GM12874 (cell line): ENCODE data around the gene IGFLR1.

Source experiments
- TF ChIP-seq, protein P1 (sequence below): IDR thresholded peaks from 2 replicates; pipeline ENCODE4 v1.5.1; 2011; ENCODE audit warnings: low read depth, mild to moderate bottlenecking, control low read depth, low read length, moderate library complexity; ENCODE audit not compliant: insufficient read depth

The IGFLR1 gene

DNA sequence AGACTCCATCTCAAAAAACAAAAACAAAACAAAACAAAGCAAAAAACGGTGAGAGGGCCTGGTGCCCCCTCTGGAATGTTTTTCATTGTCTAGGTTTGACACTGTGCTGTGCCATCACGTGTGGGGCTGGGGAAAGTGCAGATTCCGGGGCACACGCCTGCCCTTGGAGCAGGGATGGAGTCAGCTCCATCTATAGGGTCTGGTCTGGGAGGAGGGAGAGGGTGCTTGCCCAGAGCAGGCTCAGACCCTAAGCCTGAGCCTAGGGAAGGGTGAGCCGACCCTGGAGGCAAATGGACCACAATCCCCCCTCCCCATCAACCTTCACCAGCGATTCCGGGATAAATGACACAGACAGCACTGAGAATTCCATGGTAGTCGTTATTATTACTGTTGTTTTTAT is 48.8 kb downstream of the IGFLR1 start:
- TF ChIP-seq, protein P1, sequence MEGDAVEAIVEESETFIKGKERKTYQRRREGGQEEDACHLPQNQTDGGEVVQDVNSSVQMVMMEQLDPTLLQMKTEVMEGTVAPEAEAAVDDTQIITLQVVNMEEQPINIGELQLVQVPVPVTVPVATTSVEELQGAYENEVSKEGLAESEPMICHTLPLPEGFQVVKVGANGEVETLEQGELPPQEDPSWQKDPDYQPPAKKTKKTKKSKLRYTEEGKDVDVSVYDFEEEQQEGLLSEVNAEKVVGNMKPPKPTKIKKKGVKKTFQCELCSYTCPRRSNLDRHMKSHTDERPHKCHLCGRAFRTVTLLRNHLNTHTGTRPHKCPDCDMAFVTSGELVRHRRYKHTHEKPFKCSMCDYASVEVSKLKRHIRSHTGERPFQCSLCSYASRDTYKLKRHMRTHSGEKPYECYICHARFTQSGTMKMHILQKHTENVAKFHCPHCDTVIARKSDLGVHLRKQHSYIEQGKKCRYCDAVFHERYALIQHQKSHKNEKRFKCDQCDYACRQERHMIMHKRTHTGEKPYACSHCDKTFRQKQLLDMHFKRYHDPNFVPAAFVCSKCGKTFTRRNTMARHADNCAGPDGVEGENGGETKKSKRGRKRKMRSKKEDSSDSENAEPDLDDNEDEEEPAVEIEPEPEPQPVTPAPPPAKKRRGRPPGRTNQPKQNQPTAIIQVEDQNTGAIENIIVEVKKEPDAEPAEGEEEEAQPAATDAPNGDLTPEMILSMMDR = no peak

DNA sequence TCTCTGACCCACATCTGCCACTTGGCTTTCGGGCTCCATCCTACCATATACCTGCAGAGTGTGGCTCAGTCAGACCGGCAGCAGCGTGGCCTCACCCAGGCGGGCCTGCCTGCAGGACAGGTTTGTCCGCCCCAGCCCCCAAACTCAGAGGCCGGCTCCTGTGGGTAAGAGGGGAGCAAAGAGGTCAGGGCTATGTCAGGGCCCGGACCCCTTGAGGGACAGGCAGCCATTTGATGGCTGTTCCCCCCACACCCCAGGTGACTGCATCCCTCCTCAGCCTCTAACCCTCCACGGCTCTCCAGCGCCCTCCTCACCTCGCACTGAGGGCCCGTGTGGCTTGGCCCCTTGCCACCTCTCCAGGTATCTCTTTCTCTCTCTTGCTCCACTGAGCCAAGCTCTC is 50.2 kb downstream of the IGFLR1 start:
- TF ChIP-seq, protein P1 = no peak

DNA sequence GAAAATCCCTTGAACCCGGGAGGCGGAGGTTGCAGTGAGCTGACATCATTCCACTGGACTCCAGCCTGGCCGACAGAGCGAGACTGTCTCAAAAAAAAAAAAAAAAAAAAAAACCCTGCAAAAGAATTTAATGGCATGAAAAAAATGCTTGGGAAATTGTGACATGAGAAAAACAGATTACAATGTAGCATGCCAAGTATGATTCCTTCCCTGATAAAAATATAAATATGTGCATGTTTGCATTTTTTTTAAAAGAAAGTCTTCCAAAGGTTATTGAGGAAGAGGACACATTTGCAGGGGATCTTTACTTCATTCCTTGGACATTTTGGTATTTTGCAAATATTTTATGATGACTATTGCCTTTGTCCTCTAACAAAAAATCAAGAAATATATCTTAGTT is 52.4 kb downstream of the IGFLR1 start:
- TF ChIP-seq, protein P1 = no peak
